OCI-LY3 (cell line): ENCODE results near the gene GSTM4.

Experiments used
- EZH2phosphoT487 ChIP-seq: fragments of 200-600 bp; shearing (Covaris generic); IDR thresholded peaks from 2 replicates; pipeline ENCODE4 v1.6.1; 2018; ENCODE audit warnings: antibody characterized with exemption, mixed run types, low read depth
- TF ChIP-seq, protein P1 (sequence below): fragments of 200-600, 300-600 bp; sonication (generic); IDR thresholded peaks from 2 replicates; pipeline ENCODE4 v1.5.1; 2014; ENCODE audit warnings: antibody characterized with exemption, low read length, low read depth

DNA sequence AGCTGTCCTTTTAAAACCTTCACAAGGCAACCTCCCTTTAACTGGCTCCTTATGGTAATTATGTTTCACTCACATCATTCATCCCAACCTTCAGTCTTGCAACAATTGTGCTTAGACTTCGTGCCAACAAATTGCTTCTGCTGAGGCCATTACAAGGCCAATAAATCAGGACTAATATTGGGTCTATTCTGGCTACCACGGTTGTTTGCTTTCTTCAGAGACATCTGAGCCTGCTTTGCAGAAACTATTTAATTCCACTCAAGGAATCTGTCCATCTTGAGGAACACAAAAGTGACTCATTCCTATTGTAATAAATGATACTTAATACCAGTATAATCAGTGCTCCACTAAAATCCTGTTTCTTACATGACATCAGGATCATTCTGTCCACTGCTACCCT, 2.6 kb upstream of the GSTM4 start:
- TF ChIP-seq, protein P1, sequence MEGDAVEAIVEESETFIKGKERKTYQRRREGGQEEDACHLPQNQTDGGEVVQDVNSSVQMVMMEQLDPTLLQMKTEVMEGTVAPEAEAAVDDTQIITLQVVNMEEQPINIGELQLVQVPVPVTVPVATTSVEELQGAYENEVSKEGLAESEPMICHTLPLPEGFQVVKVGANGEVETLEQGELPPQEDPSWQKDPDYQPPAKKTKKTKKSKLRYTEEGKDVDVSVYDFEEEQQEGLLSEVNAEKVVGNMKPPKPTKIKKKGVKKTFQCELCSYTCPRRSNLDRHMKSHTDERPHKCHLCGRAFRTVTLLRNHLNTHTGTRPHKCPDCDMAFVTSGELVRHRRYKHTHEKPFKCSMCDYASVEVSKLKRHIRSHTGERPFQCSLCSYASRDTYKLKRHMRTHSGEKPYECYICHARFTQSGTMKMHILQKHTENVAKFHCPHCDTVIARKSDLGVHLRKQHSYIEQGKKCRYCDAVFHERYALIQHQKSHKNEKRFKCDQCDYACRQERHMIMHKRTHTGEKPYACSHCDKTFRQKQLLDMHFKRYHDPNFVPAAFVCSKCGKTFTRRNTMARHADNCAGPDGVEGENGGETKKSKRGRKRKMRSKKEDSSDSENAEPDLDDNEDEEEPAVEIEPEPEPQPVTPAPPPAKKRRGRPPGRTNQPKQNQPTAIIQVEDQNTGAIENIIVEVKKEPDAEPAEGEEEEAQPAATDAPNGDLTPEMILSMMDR = no peak
- no peak for TF ChIP-seq EZH2phosphoT487
